ENCODE data around the gene CWF19L2.
"Not testable (repeated sequence)": the region's sequence is repeated elsewhere in the genome, so short reads cannot be mapped to it uniquely, and the experiment has no call there.

Gene CWF19L2

GRCh38 chr11:107438148-107438547, 19.5 kb downstream of the CWF19L2 start:
- DNase-seq (ENCODE audit: low read depth, low spot score) = no peak

GRCh38 chr11:107430525-107430924, 27.1 kb downstream of the CWF19L2 start:
- no peak for DNase-seq (ENCODE audit: low read depth, low spot score)

DNA sequence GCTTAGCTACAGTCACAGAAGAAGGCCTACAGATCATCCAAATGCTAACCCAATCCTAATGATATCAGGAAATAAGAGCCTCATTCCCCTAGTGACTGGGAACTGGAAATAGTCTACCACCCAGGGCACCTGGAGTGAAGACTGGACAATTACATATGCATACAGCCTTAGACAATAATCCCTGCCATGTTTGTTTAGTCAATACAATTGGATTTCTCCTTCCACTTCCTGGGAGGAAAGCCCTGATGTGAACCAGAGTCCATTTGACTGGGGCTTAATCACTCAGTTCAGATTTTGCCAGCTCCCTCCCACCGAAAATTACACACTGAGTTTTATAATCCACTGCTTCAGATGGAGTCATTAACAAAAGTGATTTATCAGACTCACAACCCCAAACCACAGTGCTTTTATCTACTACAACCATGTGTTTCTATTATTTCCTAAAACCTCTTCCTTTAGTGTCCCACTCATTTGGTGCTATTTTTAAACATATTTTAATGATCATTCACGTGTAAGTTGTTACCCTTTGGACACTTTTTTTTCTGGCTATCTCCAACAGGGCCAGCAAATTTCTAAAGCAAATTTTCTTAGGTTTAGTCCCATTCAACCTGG, 29.9 kb downstream of the CWF19L2 start:
- no peak for DNase-seq (ENCODE audit: low read depth, low spot score)

GRCh38 chr11:107413352-107413751, 44.3 kb downstream of the CWF19L2 start:
- no peak for DNase-seq (ENCODE audit: low read depth, low spot score)

DNA sequence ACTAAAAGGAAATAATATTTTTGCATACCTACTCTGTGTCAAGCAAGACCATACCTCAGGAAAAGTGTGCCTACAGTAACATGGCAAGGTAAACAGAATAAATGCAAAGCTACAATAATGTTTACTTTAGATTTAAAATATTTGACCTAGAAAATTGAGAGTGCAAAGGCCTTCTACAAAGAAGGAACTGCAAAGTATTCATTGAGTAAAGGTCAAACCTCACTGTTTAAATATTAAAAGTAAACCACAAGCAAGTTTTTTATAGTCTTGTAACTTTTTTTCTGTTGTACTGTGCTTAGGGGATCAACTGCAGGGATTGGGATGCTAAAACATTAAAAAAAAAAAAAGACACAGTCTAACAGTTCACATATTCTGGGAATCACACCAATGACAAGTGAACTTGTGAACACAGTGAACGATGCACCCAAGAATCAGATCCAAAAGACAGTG, 48.8 kb downstream of the CWF19L2 start:
- DNase-seq (ENCODE audit: low read depth, low spot score) = no peak

- no peak for DNase-seq (ENCODE audit: low read depth, low spot score)
Measured at GRCh38 chr11:107405260-107405659, 52.4 kb downstream of the CWF19L2 start.

DNA sequence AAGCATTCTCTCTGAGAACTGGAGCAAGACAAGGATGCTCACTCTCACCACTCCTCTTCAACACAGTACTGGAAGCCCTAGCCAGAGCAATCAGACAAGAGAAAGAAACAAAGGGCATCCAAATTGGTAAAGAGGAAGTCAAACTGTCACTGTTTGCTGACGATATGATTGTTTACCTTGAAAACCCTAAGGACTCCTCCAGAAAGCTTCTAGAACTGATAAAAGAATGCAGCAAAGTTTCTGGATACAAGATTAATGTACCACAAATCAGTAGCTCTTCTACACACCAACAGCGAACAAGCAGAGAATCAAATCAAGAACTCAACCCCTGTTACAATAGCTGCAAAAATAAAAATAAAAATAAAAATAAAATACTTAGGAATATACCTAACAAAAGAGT, 56.5 kb downstream of the CWF19L2 start:
- not testable (repeated sequence) for DNase-seq (ENCODE audit: low read depth, low spot score)

- DNase-seq (ENCODE audit: low read depth, low spot score) = no peak
Measured at GRCh38 chr11:107397357-107397756, 60.3 kb downstream of the CWF19L2 start.

GRCh38 chr11:107392611-107393010, 65.0 kb downstream of the CWF19L2 start:
- DNase-seq (ENCODE audit: low read depth, low spot score) = no peak

- not testable (repeated sequence) for DNase-seq (ENCODE audit: low read depth, low spot score)
Measured at GRCh38 chr11:107390701-107391100, 66.9 kb downstream of the CWF19L2 start.

DNA sequence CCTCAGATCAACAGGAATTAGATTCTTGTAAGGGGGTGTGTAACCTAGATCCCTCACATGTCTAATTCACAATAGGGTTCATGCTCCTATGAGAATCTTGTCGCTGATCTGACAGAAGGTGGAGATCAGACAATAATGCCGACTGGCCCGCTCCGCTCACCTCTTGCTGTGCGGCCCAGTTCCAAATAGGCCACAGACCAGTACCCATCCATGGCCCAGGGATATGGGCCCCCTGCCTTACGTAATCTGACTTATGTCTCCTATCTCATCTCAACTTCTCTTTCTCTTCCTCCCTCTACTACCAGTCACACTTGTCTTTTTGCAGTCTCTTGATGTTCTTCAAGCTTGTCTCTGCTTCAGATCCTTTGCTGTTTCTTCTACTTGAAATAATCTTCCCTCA, 70.0 kb downstream of the CWF19L2 start:
- no peak for DNase-seq (ENCODE audit: low read depth, low spot score)

DNA sequence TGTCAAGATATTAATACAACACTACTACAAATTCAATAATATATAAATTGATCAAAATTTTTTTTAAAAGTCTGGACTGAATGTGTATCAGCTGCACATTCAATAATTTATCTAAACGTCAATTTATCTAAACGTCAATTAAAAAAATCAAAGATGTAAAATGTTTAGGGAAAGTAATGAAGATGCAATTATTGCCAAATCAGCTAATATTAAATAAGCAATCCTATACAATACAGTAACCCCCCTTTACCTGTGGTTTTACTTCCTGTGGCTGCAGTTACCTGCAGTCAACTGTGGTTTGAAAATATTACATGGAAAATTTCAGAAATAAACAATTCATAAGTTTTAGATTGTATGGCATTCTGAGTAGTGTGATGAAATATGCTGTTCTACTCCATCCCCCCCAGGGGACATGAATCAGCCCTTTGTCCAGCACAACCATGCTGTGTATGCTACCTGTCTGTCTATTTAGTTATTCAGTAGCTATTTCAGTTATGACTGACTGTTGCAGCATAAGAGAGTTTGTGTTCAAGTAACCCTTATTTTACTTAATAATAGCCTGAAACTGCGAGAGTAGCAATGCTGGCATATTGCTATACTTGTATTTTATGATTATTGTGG, 72.2 kb downstream of the CWF19L2 start:
- DNase-seq (ENCODE audit: low read depth, low spot score) = no peak

DNA sequence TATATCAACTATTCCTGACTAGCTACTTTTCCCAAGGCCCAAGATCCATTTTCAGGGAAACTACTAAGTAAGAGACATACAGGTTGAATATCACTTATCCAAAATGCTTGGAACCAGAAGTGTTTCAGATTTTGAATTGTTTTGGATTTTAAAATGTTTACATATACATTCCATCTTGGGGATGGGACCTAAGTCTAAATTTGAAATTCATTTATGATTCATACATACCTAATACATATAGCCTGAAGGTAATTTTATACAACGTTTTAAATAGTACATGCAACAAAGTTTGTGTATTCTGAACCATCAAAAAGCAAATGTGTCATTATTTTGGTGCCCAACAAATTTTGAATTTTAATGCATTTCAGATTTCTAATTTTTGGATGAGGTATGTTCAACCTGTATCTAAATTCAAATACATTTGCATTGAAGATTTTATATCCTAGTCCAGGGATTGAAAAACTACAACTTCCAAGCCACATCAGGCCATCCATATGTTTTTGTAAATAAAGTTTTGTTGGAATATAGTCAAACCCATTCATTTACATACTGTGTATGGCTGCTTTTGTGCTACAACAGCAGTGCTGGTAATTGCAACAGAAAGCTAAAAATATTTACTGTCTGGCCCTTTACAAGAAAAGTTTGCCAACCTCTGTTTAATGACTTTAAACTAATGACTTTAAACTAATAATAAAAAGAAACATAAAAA, 73.3 kb downstream of the CWF19L2 start:
- no peak for DNase-seq (ENCODE audit: low read depth, low spot score)

- no peak for DNase-seq (ENCODE audit: low read depth, low spot score)
Measured at GRCh38 chr11:107372439-107372838, 85.2 kb downstream of the CWF19L2 start.

GRCh38 chr11:107370390-107370789, 87.2 kb downstream of the CWF19L2 start:
- no peak for DNase-seq (ENCODE audit: low read depth, low spot score)

- no peak for DNase-seq (ENCODE audit: low read depth, low spot score)
Measured at GRCh38 chr11:107359701-107360100, 97.9 kb downstream of the CWF19L2 start.

DNA sequence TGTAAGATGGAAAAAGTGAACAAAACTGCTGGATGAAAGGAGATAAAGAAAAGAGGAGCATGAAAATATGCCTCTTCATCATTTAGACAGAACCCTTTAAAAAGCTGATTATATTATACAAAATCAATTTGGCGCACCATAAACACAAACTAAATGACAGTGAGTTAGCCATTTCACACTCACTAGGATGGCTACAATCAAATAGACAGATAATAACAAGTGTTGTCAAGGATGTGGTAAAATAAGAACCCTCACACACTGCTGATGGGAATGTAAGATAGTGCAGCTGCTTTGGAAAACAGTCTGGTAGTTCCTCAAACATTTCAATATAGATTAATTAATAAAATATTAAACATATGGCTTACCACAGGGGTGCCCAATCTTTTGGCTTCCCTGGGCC, 99.7 kb downstream of the CWF19L2 start:
- DNase-seq (ENCODE audit: low read depth, low spot score) = no peak

GRCh38 chr11:107354780-107355179, 102.8 kb downstream of the CWF19L2 start:
- DNase-seq (ENCODE audit: low read depth, low spot score) = no peak

DNA sequence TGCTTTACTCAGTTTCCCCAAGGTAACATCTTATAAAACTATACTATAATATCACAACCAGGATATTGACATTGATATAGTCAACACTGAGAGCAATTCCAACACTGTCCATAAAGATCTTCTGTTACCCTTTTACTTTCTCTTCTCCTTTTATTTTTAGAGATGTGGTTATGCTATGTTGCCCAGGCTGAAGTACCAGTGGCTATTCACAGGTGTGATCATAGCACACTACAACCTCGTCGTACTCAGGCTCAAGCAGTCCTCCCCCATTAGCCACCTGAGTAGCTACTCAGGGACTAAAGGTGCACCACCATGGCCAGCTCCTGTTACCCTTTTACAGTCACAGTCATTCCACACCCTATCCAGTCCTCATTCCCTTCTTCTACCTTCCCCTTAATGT, 119.7 kb downstream of the CWF19L2 start:
- DNase-seq (ENCODE audit: low read depth, low spot score) = no peak

DNA sequence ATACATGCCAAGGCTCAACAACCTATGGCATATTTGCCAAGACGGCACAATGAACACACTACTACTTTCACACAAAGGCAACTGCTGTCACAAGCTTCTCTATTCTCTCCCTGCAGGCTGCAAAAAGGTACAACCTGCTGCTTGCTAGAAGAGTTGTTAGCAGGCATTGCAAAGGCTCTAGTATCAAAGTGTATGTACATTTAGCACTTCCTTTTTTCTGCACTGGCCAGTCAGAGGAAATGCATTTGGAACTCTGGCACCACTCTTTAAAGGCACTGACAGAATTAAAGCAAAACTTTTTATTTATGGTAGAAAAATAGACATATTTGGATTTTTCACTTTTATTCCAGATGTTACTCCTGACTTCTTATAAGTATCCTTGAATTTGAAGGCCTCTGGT, 125.9 kb downstream of the CWF19L2 start:
- DNase-seq (ENCODE audit: low read depth, low spot score) = no peak

DNA sequence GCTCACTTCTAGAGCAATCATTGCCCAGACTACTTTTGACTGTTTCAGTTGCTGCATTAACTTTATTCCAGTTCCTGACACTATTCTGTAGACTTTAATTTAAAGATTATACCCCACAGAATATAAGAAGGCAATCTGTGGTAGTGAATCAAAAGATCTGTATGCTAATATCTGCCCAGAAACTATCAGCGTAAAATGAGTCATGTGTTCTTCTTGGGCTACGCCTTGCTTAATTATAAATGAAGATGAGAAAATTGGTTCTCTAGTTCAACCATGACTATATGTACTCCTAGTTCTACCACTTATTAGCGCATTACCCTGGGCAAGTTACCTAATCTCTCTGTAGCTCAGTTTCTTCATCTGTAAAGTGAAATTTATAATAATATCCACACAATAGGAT, 128.5 kb downstream of the CWF19L2 start:
- DNase-seq (ENCODE audit: low read depth, low spot score) = no peak

DNA sequence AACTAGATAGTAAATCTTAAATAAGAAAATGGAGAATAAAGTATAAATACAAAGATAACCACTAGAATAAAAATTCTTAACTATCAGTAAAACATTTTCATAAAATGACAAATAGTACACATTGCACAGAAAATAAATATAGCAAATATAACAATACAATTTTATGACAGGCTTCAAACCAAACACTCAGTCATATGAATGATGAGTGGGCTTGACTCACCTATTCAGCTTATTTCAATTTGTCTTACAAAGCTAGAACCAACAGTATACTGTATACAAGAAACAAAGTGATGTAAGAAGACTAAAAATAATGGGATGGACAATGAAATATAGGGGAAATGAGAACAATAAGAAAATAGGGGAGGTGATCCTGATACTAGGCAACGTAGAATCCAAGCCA, 141.2 kb downstream of the CWF19L2 start:
- no peak for DNase-seq (ENCODE audit: low read depth, low spot score)

DNA sequence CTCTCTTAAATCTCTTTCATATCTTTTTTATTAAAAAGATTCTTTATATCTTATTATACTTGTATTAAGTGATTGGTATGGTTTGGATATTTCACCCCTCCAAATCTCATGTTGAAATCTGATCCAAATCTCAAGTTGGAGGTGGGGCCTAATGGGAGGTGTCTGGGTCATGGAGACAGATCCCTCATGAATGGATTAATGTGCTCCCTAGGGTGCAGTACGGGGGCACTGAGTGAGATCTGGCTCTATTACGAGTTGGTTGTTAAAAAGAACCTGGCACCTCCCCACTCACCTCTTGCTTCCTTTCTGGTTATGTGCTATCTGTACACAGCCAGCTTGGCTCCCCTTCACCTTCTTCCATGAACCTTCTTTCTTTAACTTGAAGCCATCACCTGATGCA, 149.6 kb downstream of the CWF19L2 start:
- DNase-seq (ENCODE audit: low read depth, low spot score) = no peak

Data from brain pericyte (primary cell).